GM06990 (cell line): ENCODE data around the gene YJEFN3.

ENCODE experiments used
- DNase-seq: peaks from one replicate; pipeline ENCODE4 v3.0.0-alpha.2; 2011; ENCODE audit not compliant: insufficient read length; ENCODE audit errors: extremely low read depth
- H3K27me3 ChIP-seq: replicated peaks from 2 replicates; pipeline ENCODE4 v1.6.0; 2011; ENCODE audit warnings: low read length; ENCODE audit not compliant: control insufficient read depth, insufficient read depth
- H3K36me3 ChIP-seq: 2 replicates; pipeline ENCODE4 v1.5.1; 2011; ENCODE audit warnings: low read length; ENCODE audit not compliant: control insufficient read depth, insufficient read depth
- H3K4me3 ChIP-seq: replicated peaks from 2 replicates; pipeline ENCODE4 v1.5.1; 2011; ENCODE audit warnings: low read depth, mild to moderate bottlenecking, control low read depth, low read length
- CTCF ChIP-seq: IDR thresholded peaks from 2 replicates; pipeline ENCODE4 v1.5.1; 2011; ENCODE audit warnings: low read length, control low read depth, mild to moderate bottlenecking, inconsistent platforms; ENCODE audit not compliant: insufficient read depth, poor library complexity, severe bottlenecking

The YJEFN3 gene

DNA sequence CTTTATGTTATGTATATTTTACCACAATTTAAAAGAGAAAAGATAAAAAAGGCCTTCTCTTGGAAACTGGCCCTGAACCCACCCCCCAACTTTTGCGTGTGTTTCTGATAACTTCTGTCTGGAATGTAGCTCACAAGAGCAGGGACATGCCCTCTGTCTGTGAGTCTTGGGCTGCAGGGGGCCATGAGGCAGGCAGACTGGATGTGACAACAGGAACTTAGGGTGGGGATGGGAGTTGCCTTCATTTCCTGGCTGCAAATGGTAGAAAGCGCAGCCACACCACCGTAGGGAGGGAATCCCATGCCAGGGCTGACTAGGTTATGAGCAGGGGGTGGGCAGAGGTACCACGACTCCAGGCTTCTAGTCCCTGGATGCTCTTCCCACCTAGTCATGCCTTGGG, 31.2 kb downstream of the YJEFN3 start:
- no peak for TF ChIP-seq CTCF
- H3K27me3 ChIP-seq, result no peaks in the 10 kb centered on the region
- no peak for DNase-seq
- peaks cover 15% of the 10 kb centered on the region for H3K36me3 ChIP-seq
- no peak overlapping the region for H3K4me3 ChIP-seq

- no peak for TF ChIP-seq CTCF
- peaks cover 18% of the 10 kb centered on the region for H3K36me3 ChIP-seq
- H3K27me3 ChIP-seq, result no peaks in the 10 kb centered on the region
- no peak for DNase-seq
- H3K4me3 ChIP-seq, result no peak overlapping the region
Measured at GRCh38 chr19:19561946-19562664, 33.4 kb downstream of the YJEFN3 start.

- no peak for DNase-seq
- Histone ChIP-seq H3K4me3 (no peak overlapping the region), H3K36me3 (peaks cover 22% of the 10 kb centered on the region), H3K27me3 (no peaks in the 10 kb centered on the region)
- TF ChIP-seq CTCF, result no peak
Measured at GRCh38 chr19:19562665-19563347, 34.1 kb downstream of the YJEFN3 start.

DNA sequence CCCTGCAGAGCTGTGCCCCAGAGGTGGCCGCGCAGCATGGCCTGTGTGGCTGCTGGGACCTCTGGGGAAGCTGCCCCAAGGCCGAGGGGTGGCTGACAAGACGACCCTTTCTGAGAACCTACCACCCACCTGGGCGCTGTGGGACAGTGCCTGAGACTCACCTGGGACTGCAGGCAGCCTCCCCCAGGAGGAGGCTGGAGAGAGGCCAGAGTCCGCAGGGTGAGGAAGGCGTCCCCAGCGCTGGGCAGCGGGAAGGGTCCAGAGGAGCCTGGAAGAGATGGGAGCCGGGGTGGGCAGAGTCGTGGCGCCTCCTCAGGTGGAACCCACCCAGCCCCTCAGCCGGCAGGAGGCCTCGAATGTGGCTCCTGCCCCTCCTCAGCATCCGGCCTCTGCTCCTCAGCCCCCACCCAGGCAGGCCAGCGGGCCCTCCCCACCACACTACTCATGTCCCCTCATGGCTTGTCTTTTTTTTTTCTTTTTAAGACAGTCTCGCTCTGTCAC, 34.7 kb downstream of the YJEFN3 start:
- no peak for TF ChIP-seq CTCF
- no peak for DNase-seq
- Histone ChIP-seq H3K27me3 (no peaks in the 10 kb centered on the region), H3K36me3 (peaks cover 23% of the 10 kb centered on the region), H3K4me3 (no peak overlapping the region)

DNA sequence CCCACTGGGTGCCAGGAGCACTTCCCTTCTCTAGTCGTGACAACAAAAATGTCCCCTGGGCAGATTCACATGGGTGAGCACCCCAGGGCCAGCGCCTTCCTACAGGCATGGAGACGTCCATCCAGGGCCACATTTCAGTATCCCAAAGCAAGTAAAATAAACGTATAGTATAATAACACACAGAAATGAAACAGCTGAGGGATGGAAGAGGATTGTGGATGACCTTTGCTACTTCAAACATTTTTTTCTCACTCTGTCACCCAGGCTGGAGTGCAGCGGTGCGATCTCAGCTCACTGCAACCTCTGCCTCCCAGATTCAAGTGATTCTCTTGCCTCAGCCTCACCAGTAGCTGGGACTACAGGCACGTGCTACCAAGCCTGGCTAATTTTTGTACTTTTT, 37.6 kb downstream of the YJEFN3 start:
- no peak for TF ChIP-seq CTCF
- no peak for DNase-seq
- no peaks in the 10 kb centered on the region for H3K27me3 ChIP-seq

More for the DNA sequence above, 37.6 kb downstream of the YJEFN3 start:
- Histone ChIP-seq H3K36me3 (peaks cover 29% of the 10 kb centered on the region), H3K4me3 (no peak overlapping the region)
